ENCODE results near the gene KCNQ1.

DNA sequence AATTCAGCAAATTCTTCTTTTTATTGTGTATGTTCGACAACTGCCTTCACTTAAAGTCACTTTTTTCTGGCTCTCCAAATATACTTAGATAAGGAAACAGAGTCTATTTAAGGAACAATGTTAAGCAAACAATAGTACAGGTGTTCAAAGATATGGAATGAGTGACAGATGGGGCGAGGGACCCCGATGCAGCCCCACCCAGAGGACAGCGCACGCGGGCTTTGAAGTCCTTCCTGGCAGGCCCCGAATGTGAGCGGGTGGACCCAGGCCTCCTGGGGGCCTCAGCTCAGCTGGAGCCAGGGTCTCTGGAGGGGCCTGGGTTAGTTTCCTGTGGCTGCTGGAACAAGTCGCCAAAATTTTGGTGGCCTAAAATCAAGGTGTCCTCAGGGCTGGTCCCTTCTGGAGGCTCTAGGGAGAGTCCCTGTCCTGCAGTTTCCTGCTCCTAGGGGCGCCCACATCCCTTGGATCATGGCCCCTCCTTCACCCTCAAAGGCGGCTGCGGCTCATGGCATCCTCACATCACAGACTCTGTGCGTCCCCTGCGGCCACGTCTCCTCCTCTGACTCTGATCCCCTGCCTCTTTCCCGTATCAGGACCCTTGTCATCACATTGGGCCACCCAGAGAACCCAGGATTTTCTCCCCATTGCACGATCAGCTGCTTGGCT lies 295.6 kb downstream of the KCNQ1 start:
- TF ChIP-seq, protein P1, sequence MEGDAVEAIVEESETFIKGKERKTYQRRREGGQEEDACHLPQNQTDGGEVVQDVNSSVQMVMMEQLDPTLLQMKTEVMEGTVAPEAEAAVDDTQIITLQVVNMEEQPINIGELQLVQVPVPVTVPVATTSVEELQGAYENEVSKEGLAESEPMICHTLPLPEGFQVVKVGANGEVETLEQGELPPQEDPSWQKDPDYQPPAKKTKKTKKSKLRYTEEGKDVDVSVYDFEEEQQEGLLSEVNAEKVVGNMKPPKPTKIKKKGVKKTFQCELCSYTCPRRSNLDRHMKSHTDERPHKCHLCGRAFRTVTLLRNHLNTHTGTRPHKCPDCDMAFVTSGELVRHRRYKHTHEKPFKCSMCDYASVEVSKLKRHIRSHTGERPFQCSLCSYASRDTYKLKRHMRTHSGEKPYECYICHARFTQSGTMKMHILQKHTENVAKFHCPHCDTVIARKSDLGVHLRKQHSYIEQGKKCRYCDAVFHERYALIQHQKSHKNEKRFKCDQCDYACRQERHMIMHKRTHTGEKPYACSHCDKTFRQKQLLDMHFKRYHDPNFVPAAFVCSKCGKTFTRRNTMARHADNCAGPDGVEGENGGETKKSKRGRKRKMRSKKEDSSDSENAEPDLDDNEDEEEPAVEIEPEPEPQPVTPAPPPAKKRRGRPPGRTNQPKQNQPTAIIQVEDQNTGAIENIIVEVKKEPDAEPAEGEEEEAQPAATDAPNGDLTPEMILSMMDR (optimal IDR thresholded peaks at IDR 0.05 in 1 of 3, IDR thresholded peaks at IDR 0.05 in 1 of 3, conservative IDR thresholded peaks at IDR 0.05 in 1 of 3; ENCODE audit: extremely low read depth in 1 of 3, insufficient read depth in 2 of 3, low read length in 3 of 3), result no peak
- TF ChIP-seq EZH2 (IDR thresholded peaks at IDR 0.05; ENCODE audit: low read length), result no peak

Measured in keratinocyte (primary cell).